Neutrophil (primary cell): ENCODE measurements around the gene KBTBD4.

Experiments used
- H3K27ac ChIP-seq: fragments of 200-600 bp; sonication (generic); 2 replicates; pipeline ENCODE4 v1.5.1; 2016; ENCODE audit warnings: mild to moderate bottlenecking, moderate library complexity
- H3K27me3 ChIP-seq: fragments of 200-600 bp; sonication (generic); 2 replicates; pipeline ENCODE4 v1.6.0; 2016; ENCODE audit warnings: mild to moderate bottlenecking
- H3K36me3 ChIP-seq: fragments of 200-600 bp; sonication (generic); 2 replicates; pipeline ENCODE4 v1.5.1; 2017
- H3K4me1 ChIP-seq, 2 experiments: fragments of 200-600 bp in 1 of 2; sonication (generic) in 1 of 2; 1 replicate in 1 of 2; 2 replicates in 1 of 2; pipeline versions ENCODE4 v1.5.1 to v1.6.1; 2013 to 2016; ENCODE audit warnings: low read depth in 1 of 2, low read length in 1 of 2, mild to moderate bottlenecking in 1 of 2, moderate library complexity in 1 of 2; ENCODE audit not compliant: control insufficient read depth in 1 of 2, insufficient read depth in 1 of 2
- H3K4me3 ChIP-seq, 2 experiments: fragments of 200-600 bp in 1 of 2; sonication (generic) in 1 of 2; 1 replicate in 1 of 2; 2 replicates in 1 of 2; pipeline ENCODE4 v1.5.1; 2013 to 2016; ENCODE audit warnings: low read depth in 1 of 2, low read length in 1 of 2, mild to moderate bottlenecking in 1 of 2, moderate library complexity in 1 of 2
- H3K9me3 ChIP-seq: fragments of 200-600 bp; sonication (generic); 2 replicates; pipeline ENCODE4 v1.5.1; 2016
- CTCF ChIP-seq: fragments of 200-600 bp; sonication (generic); IDR thresholded peaks from 2 replicates; pipeline ENCODE4 v1.5.1; 2016; ENCODE audit warnings: antibody characterized with exemption

KBTBD4 gene

GRCh38 chr11:47578524-47579494, at the start of gene KBTBD4, which contains the start of gene NDUFS3:
KBTBD4 (minus strand) TSS chr11:47578970; CDS start chr11:47578951, 19 bp downstream.
NDUFS3 (plus strand) TSS chr11:47579074; CDS start chr11:47579092, 18 bp downstream.
- Histone ChIP-seq H3K4me1 (peaks cover 21 to 23% of the 10 kb centered on the region in 2 experiments), H3K4me3 (peak within 1 kb of the TSS; percentile 84 to 91), H3K36me3 (peaks cover 62% of the 10 kb centered on the region), H3K9me3 (no peaks in the 10 kb centered on the region), H3K27ac (peak within 1 kb of the TSS; percentile 86), H3K27me3 (no peaks in the 10 kb centered on the region)
- no peak for TF ChIP-seq CTCF

- TF ChIP-seq CTCF: no peak
- no peaks in the 10 kb centered on the region for H3K27me3 ChIP-seq
- H3K27ac ChIP-seq: no peak overlapping the region
- H3K4me1 ChIP-seq: no peaks in the 10 kb centered on the region
- peaks cover 83% of the 10 kb centered on the region for H3K36me3 ChIP-seq
- H3K4me3 ChIP-seq: no peak overlapping the region
- no peaks in the 10 kb centered on the region for H3K9me3 ChIP-seq
These were observed 49.3 kb upstream of the KBTBD4 start for GRCh38 chr11:47628026-47628425.

- H3K27ac ChIP-seq: no peak overlapping the region
- peaks cover 91% of the 10 kb centered on the region for H3K36me3 ChIP-seq
- H3K27me3 ChIP-seq: no peaks in the 10 kb centered on the region
- H3K4me3 ChIP-seq: no peak overlapping the region
- H3K4me1 ChIP-seq: no peaks in the 10 kb centered on the region
- TF ChIP-seq CTCF: no peak
- no peaks in the 10 kb centered on the region for H3K9me3 ChIP-seq
These were observed 47.5 kb upstream of the KBTBD4 start for GRCh38 chr11:47626234-47626633.

GRCh38 chr11:47620836-47621378, 42.1 kb upstream of the KBTBD4 start:
- Histone ChIP-seq H3K4me3 (no peak overlapping the region), H3K4me1 (no peaks in the 10 kb centered on the region), H3K27me3 (no peaks in the 10 kb centered on the region), H3K36me3 (peaks cover 79% of the 10 kb centered on the region), H3K9me3 (no peaks in the 10 kb centered on the region), H3K27ac (no peak overlapping the region)
- TF ChIP-seq CTCF: no peak

- Histone ChIP-seq H3K27ac (no peak overlapping the region), H3K4me3 (no peak overlapping the region), H3K9me3 (no peaks in the 10 kb centered on the region), H3K36me3 (peaks cover 48% of the 10 kb centered on the region), H3K27me3 (no peaks in the 10 kb centered on the region), H3K4me1 (no peaks in the 10 kb centered on the region)
- no peak for TF ChIP-seq CTCF
These were observed 38.6 kb upstream of the KBTBD4 start for GRCh38 chr11:47617417-47617809.
